Endothelial cell of umbilical vein (primary cell): ENCODE measurements around the gene MINDY4B.

Experiments
- CTCF ChIP-seq, 2 donors: IDR thresholded peaks; 1 replicate in 1 of 2; 2 replicates in 1 of 2; pipeline ENCODE4 v1.5.1; 2011; ENCODE audit warnings: low read length in 2 of 2, mild to moderate bottlenecking in 2 of 2, moderate library complexity in 2 of 2, control low read depth in 1 of 2, inconsistent platforms in 1 of 2, low read depth in 1 of 2; ENCODE audit not compliant: insufficient read depth in 1 of 2; ENCODE audit errors: extremely low read depth in 1 of 2
- POLR2AphosphoS5 ChIP-seq: IDR thresholded peaks from 2 replicates; pipeline ENCODE4 v1.6.1; 2012; ENCODE audit warnings: low read depth, mild to moderate bottlenecking, control low read depth, low read length, moderate library complexity; ENCODE audit not compliant: insufficient read depth

- no peak for TF ChIP-seq POLR2AphosphoS5
- TF ChIP-seq CTCF (IDR thresholded peaks at IDR 0.05; ENCODE audit: extremely low read depth in 1 of 2, insufficient read depth in 1 of 2, low read depth in 1 of 2, low read length in 2 of 2), result no peak
These were observed 60.8 kb downstream of the MINDY4B start for GRCh38 chr3:150844484-150844883.
